ENCODE data around the gene SMLR1.

- TF ChIP-seq, protein P1, sequence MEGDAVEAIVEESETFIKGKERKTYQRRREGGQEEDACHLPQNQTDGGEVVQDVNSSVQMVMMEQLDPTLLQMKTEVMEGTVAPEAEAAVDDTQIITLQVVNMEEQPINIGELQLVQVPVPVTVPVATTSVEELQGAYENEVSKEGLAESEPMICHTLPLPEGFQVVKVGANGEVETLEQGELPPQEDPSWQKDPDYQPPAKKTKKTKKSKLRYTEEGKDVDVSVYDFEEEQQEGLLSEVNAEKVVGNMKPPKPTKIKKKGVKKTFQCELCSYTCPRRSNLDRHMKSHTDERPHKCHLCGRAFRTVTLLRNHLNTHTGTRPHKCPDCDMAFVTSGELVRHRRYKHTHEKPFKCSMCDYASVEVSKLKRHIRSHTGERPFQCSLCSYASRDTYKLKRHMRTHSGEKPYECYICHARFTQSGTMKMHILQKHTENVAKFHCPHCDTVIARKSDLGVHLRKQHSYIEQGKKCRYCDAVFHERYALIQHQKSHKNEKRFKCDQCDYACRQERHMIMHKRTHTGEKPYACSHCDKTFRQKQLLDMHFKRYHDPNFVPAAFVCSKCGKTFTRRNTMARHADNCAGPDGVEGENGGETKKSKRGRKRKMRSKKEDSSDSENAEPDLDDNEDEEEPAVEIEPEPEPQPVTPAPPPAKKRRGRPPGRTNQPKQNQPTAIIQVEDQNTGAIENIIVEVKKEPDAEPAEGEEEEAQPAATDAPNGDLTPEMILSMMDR (IDR thresholded peaks at IDR 0.05; ENCODE audit: low read depth, low read length), result no peak
- TF ChIP-seq, protein P2, sequence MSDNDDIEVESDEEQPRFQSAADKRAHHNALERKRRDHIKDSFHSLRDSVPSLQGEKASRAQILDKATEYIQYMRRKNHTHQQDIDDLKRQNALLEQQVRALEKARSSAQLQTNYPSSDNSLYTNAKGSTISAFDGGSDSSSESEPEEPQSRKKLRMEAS (IDR thresholded peaks at IDR 0.05; ENCODE audit: low read depth, low read length), result no peak
These were observed 21.7 kb downstream of the SMLR1 start for GRCh38 chr6:130848945-130849344.
